HG03565 (cell line): Measurements from ENCODE around the gene PCNX2.

Experiments
- ATAC-seq: cut with Tn5 transposase; IDR thresholded peaks from one replicate; pipeline ENCODE4 v1.9.1; 2021; ENCODE audit warnings: mild to moderate bottlenecking, moderate library complexity; ENCODE audit not compliant: unreplicated experiment

Gene PCNX2

DNA sequence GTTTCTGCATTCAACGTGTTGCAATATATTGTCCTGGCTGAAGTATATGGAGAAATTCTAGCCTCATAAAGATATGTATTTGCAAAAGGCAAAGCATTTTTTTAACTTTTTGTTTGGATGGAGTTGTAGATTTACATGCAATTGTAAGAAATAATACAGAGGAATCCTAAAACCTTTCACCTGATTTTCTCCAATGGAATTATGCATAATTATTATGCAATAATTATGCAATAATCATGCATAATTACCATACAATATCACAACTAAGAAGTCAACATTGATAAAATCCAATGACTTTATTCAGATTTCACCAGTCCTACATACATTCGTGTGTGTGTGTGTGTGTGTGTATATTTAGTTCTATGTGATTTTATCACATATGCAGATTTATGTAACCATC lies 24.5 kb upstream of the PCNX2 start:
- ATAC-seq, result no peak

DNA sequence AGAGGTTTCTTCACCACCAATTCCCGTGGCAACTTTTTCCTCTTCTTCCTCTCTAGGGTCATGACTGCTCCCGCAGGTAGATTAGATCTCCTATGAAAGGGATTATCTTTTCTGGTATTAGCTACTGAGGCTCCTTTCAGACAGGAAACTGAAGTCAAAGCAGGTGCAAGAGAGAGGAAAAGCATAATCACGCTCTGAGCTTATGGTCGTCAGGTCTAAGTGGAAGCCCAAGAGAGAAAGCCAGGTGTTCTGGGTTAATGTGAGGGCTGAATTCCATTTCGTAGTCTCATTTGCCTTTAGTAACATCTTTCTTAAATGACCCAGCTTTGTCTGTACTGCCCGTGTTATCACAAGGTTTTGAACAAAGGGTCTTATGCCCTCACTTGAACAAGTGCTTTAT lies 23.7 kb upstream of the PCNX2 start:
- ATAC-seq, result no peak

DNA sequence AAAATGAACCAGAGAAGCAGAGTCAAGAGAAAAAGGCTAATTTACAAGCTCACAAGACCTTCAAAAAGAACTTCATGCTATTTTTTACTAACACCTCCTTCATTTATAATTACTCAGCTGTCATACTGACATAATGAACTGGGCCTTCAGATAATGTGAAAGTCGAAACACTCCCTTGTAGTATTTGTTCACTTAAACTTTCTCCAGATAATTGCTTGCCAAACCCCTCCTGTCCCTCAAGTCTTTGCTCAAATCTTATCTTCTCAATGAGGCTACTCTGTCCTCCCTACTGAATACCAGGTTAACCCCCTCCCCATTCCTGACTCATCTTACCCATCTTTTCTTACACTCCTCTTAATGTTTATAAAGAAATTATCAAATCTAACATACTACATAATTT lies 20.9 kb upstream of the PCNX2 start:
- no peak for ATAC-seq

DNA sequence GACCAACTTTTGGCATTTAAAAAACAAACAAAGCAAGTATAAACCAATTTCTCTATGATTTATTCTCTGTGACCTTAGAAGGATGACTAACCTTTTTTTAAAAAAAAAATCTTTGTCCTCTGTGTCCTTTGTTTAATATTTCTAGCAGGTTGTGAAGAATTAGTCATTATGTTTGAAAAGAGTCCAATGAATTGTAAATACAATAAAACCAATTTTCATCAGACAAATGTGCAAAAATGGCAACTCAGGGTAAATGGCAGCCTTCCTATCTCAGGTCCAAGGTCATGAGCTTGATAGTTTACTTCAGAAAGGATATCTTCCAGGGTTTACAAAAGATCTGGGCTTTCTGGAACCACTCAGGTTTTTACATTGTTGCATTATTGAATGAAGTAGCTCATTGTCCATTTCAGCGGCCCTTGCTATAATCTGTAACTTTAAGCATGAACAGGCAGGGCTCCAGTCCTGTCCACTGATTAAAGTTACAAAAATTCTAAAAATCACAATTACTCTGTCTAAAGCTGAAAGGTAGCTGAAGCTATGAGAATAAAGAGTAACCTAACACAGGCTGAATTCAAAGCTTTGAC lies 20.3 kb upstream of the PCNX2 start:
- ATAC-seq, result no peak

DNA sequence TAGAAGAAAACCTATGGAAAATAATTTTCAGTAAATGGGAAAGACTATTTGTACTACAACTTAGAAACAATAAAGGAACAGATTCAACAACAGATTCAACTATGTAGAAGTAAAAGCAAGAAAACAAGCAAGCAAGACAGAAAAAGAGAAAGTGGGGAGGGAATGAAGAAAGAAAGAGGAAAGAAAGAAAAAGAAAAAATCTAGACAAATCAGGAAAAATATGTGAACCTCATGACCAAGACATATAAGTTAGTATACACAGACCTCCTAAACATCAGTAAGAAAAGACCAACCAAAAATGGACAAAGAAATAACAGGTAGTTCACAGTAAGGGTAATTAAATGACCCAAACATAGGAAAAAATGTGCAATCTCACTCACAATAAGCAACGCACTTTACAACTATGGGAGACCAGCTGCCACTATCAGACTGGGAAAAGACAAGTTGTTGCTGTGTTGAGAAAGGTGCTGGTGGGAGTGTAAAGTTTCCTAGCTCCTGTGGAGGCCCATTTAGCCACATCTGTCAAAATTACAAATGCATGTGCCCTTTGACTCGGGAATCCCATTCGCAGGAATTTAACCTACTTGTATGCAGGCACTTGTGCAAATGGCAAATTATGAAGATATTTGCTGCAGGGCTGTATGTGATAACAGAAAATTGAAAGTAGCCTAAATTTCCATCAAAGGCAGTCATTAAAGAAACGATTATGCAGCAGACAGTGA lies 18.1 kb upstream of the PCNX2 start:
- ATAC-seq, result no peak

DNA sequence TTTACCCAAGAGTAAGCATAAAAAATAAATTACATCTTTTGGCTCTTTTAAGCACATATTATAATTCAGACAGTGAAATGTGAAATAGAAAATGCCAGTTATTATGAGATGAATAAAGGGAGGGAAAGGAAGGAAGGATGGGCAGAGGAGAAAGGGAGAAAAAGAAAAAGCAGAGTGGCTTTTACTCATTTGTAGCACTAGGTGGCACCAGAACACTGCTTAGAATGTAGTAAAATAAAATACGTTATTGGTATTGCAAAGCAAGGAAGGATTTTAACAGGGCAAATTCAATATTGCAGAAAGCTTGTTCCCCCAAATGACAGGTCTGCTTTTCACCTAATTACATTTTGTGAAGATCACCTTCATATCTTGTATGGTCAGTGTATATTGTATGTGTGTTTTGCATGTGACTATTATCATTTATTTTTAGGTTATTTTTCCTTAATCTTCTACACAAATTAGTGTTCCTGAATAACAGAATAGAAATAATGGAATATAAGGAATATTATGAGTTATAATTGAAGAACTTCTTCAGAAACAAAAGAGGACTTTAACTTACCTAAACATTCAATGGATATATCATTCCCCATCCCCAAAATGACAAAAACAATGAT lies 9.1 kb upstream of the PCNX2 start:
- ATAC-seq, result no peak

DNA sequence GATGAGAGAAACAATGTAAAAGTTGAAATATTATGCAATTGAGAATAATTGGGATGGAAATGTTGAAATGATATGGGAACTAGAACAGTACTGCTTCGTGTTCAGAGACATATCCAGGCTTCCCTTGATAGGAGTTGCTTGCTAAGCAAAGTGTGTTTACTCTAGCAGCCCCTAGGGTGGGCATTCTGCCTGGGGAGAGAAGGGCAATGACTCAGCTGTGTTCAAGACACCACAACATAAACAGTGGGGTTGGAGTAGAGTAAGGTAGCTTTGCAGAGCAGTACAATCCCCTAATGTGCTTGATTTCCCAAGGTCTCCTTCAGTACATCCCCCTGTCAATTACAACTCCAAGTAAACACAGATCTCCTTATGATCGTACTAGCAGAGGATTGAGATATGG lies 4.8 kb upstream of the PCNX2 start:
- no peak for ATAC-seq

DNA sequence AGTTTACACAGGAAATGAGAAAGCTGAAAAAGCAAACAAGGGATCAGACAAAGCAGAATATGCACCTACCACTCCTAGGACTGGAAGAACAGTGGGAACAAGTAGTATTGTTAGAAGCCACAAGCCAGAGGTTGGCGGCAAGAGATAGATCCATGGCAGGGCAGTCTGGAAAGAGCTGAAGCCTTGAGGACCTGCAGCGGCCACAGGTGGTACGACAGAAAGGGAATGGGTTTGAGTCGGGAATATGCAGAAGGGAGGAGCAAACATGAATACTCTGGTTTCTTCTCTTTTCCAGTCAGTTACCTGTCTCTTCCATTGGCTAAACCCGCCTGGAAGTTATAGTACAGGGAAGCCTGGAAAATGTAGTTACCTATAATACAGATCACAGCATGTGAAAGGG lies 3.9 kb upstream of the PCNX2 start:
- no peak for ATAC-seq

DNA sequence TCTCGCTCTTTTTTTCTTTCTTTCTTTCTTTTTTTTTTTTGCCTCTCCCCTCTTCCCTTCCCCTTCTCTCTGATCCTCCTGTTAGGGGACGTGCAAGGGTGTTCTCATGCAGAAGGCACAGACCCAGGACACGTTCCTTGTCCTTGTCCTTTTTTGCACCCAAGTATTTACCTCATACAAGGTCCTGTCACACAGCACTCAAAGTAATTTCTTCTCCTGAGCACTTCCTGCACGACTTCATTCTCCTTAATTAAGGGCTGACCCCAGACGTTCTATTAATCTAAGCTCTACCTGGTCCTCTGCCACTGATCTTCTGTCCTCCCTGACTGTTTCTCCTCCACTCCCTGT lies 424 bp upstream of the PCNX2 start:
- ATAC-seq, result no peak

DNA sequence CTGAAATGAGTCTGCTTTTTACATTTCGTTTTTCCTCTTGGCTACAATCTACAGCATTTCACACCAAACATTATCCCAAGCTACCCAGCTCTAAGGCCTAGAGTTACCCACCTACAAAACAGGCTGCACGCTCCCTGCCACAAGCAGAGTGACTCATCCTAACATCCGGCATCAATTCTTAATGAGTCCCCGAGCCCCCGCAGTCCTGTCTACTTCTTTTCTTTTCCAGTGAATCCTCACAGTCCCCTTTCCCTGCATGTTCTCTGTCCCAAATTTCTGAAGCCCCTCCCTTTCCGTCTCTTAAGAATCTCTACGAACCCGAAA lies 650 bp downstream of the PCNX2 start:
- peak; percentile 33 for ATAC-seq

DNA sequence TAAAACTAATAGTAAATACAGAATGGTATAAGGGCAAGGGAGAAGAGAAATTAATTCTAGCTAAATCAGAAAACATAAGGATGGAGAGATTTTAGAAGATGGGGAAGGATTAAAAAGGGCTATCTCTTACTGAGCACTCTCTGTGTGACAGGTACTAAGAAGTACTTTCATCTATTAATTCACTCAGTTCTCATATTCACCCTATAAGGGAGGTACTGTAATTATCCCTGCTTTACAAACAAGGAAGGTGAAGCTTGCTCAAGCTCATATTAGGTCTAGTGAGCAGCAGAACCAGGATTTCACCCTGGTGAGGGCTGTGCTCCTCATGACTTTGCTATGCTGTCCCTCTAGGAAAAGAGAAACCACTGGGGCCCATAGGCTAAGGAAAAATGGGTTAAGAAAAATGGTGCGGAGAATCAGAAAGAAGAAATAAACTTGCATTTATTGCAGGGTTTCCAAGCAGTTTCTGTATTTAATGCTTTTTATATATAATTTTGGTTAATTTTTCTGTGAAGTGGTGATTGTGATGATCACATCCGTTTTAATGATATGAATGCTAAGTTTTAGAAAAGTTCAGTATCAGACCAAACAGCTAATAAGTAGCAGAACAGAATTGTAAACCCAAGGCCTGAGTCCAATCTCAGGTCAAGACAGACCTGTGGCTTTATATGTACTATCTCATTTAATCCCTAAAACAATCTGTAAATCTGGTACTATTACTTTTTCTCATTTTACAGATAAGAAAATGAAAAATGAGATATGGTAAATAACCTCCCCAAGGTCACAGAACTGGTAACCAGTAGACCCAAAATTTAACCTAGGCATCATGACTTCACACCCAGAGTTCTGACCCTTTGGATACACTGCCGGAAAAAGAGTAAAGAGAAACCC lies 1.7 kb downstream of the PCNX2 start:
- no peak for ATAC-seq

DNA sequence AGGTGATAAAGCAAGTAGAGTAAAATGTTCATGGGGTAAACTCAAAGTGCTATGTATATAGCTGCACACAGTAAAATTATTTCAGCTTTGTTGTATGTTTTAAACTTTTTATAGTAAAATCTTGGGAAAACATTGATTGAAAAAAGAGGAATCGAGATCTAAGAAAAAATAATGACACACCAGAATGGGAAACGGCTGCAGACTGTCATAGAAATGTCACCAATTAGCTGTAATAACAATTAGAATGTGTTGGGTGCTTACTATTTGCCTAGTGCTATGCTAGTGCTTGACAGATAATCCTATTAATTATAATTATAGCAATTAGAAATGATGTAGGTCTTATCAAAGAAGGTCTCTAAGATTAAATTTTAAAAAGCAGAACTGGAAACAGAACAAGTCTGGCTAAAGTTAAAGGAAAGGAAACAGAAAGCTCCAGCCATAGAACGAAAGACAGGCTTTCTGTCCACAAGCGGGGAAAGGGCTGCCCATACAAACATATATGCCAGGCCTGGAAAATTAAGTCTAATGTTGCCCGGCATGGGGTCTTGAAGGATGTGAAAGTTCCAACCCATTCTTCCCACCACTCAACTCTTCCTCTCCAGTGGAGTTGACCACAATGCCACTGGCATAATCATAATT lies 5.0 kb downstream of the PCNX2 start:
- no peak for ATAC-seq

DNA sequence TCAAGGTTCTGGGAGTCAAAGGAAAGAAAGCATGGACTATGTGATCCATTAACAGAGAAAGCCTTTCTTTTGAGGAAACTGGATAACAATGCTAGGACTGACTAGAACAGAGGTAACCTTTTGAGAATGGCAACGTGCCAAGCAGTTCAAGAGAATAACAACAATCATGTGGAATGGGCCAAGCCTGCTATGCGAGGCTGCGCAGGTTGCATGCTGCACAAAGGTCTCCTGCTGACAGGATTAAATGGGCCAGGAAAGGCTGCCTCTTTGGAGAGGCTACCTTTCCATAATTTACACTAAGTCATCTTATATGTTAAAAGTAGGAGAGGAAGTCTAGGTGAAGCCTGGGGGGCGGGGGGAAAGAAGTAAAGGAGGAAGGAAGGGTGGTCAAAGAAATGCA lies 5.8 kb downstream of the PCNX2 start:
- no peak for ATAC-seq

DNA sequence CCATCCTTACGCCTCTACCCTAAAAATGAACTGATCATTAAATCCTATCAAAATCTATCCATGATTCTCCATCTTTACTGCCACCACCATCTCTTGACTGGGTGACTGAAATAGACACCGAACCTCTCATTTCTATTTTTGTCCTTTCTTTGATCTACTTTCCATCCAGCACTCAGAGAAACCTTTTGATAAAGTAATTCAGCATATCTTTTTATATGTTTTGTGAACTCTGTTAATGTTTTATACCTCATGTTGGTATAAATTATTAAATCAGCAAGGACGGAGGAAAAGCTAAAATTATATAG lies 13.0 kb downstream of the PCNX2 start:
- no peak for ATAC-seq

DNA sequence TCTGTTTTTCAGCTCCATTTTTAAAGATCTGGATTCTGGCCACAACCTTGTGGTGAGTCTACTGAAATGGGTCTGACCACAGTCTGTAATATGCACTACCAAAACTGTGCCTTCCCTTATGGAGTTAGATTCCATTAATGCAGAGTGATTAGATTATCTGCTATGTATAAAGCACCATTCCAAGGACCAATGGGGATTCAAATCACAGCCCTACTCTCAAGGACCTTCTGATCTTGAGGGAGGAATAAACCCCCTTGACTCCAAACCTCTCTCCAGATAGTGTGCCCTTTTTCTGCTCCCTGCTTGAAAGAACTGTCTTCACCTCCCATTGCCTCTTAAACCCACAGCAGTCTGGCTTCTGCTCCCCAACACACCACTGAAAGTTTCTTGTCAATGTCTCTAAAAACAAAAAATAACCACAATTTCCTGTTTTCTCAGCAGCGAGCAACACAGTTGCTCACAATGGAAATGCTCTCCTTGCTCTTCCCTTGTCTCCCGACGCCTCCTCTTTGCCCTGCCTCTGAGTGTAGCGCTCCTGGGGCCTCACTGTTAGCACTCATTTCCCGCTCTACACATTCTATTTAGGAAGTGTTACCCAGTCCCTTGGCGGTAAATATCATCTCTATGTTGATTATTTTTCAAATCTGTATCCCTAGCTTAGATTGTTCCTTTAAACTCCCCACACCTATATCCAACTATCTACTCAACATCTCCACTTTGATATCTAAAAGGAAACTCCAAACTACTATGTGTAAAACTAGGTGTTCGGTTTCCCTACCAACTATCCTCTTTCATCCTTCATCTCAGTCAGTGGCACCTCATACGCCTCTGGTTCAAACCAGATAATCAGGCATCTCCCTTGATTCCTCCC lies 13.6 kb downstream of the PCNX2 start:
- ATAC-seq, result peak; percentile 92

DNA sequence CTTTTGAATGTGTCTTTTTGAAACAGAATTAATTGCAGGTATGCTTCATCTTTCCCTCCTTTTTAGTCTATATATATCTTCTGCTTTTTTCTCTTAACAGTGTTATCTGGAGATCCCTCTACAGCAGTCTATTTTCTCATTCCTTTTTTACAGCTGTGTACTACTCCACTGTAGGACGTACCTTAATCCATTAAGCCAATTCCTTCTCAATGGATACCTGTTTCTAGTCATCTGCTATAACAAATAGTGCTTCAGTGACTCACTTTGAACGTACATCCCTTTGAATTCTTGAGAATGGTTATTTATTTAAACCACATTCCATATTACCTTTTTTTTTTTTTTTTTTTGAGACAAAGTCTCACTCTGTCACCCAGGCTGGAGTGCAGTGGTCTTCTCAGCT lies 15.6 kb downstream of the PCNX2 start:
- ATAC-seq, result no peak

DNA sequence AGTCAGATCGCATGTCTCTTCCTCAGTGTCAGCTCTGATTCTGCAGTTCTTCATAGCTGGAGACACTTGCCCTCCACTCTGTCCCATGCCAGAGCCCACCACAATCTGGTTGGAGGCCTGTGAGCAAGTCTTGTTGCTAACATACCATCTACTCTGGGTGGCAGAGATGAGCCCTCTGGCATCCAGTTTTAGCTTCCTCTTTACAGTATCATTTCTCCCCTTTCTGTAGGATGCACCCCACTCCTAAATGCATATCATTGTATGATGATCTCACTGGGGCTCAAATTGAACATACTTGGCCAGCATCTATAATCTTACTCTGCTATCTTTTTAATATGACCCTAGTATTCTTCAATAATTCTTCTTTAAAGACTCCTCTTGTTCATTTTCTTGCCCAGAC lies 16.9 kb downstream of the PCNX2 start:
- no peak for ATAC-seq

DNA sequence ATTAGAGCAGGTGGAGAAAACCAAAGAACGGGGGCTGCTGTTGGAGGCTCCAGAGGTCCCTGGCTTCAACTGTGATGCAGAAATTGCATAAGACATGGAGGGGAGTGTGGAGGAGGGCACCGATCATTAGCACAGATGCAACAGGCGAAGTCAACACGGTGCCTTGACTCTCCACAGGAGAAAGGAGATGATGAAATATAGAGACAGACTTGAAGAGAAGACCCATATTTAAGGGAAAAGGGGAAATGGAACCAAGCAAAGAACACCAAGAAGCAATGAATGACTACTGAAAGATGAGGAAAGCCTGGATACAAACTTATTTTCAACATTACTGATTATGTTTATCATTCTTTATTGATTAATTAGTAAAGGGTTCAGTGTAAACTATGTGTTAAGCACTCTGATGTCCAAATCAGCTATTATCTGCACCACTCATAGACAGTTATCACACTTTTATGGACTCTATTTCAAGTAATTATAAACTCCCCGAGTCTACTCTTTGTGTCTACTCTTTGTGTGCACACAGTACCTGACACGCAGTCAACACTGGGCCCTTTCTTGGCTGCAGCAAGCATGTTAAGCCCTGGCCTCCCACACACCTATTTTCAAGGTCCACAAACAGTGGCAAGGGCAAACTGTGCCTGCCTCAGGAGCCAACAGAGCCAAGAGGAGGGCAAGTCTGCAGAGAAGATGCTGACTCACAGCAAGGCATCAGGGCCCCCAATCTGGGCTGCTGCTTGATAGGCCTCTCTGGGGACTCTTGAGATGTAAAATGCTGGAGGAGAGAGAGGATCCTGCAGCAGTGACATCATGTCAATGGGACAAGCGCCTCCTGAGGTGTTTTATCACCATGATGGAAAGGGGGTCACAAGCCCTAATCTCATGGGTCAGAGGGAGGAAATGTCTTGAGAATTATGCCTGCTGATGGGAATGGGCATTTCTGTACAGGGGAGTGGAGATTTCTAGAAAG lies 17.6 kb downstream of the PCNX2 start:
- no peak for ATAC-seq

DNA sequence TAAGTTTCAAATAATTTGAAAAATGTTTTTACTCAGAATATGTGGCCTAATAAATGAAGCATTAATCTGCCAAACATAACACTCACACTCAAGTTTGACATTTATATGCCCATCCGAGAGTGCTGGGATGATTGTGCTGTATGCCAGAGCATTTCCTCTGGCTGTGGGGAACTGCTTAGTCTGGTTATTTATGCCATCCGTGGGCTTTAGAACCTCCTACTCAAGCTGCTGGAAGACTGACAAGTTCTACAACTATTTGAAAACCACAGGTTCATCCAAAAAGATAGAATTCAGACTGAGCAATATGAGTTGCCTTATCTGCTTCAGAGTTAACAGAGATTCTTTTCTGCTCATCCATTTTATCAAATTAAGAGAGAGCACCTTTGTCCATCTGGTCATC lies 25.9 kb downstream of the PCNX2 start:
- no peak for ATAC-seq
